NT2/D1 (cell line): ENCODE measurements around the gene APOO.

Experiments
- SUZ12 ChIP-seq: IDR thresholded peaks from 2 replicates; pipeline ENCODE4 v1.6.1; 2011; ENCODE audit not compliant: insufficient read length, insufficient read depth; ENCODE audit errors: extremely low read depth
- YY1 ChIP-seq: IDR thresholded peaks from 2 replicates; pipeline ENCODE4 v1.6.1; 2011; ENCODE audit not compliant: insufficient read length, insufficient read depth
- ZNF274 ChIP-seq: IDR thresholded peaks from 2 replicates; pipeline ENCODE4 v1.6.1; 2011; ENCODE audit warnings: mild to moderate bottlenecking, low read depth, low read length

DNA sequence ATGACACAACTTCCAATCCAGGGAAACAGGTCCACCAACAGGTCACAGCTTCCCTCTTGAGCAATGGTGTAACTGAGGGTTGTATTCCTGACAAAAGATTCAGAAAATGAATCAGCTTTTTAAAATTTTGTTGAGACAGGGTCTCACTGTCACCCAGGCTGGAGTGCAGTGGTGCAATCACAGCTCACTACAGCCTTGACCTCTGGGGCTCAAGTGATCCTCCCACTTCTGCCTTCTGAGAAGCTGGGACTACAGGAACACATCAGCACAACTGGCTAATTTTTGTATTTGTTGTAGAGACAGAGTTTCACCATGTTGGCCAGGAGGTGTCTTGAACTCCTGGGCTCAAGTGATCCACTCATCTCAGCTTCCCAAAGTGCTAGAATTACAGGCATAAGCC is 81.1 kb downstream of the APOO start:
- no peak for TF ChIP-seq YY1
- TF ChIP-seq SUZ12 = no peak
- TF ChIP-seq ZNF274 = no peak
